ENCODE measurements around the gene SELENOS.

DNA sequence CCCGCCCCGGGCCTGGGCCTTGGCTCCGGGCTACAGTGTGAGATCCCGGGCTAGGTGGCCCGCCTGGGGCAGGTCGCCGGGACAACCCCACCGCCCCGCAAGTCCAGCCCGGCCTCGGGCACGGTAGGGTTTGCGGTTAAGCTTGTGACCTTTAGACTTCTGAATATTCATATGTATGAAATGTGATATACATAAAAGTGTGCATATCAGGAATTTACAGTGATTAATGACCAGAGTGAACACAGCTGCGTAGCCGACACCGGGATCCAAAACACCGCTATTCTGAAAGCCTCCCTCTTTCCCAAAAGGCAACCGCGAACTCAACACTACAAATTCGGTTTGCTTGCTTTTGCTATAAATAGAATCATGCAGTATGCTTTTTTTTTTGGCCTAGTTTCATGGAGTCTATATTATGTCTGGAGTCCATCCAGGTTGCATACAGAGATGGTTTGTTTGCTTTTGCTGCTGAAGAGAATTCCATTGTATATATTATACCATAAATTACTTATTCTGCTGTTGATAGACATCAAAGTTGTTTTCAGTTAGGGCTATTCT lies 18.4 kb upstream of the SELENOS start:
- TF ChIP-seq CTCF (IDR thresholded peaks at IDR 0.05) (no peak), POLR2A (IDR thresholded peaks at IDR 0.05) (no peak)
